Measurements from ENCODE around the gene PTPRQ.

Gene PTPRQ

GRCh38 chr12:80702889-80703805 lies 259.1 kb downstream of the PTPRQ start:
- DNase-seq (ENCODE audit: low read depth in 2 of 2): no peak

- DNase-seq (ENCODE audit: low read depth in 2 of 2): no peak
These were observed 260.4 kb downstream of the PTPRQ start for GRCh38 chr12:80704420-80704819.

- DNase-seq (ENCODE audit: low read depth in 2 of 2): no peak
These were observed 263.2 kb downstream of the PTPRQ start, which contains the start of gene MYF6 for GRCh38 chr12:80707126-80707829. MYF6 (plus strand) TSS chr12:80707634; CDS start chr12:80707720, 86 bp downstream.

- DNase-seq (ENCODE audit: low read depth in 2 of 2): no peak
These were observed 263.8 kb downstream of the PTPRQ start for GRCh38 chr12:80707830-80708258.

GRCh38 chr12:80708259-80708974 lies 264.4 kb downstream of the PTPRQ start:
- DNase-seq (ENCODE audit: low read depth in 2 of 2): no peak

- DNase-seq (ENCODE audit: low read depth in 2 of 2): no peak
These were observed 264.9 kb downstream of the PTPRQ start for GRCh38 chr12:80708975-80709328.

GRCh38 chr12:80709811-80710726 lies 266.0 kb downstream of the PTPRQ start:
- no peak for DNase-seq (ENCODE audit: low read depth in 2 of 2)

GRCh38 chr12:80710727-80711449 lies 266.9 kb downstream of the PTPRQ start:
- DNase-seq (ENCODE audit: low read depth in 2 of 2): no peak

GRCh38 chr12:80711866-80712265 lies 267.8 kb downstream of the PTPRQ start:
- DNase-seq (ENCODE audit: low read depth in 2 of 2): no peak

GRCh38 chr12:80712866-80713265 lies 268.8 kb downstream of the PTPRQ start:
- no peak for DNase-seq (ENCODE audit: low read depth in 2 of 2)

- DNase-seq (ENCODE audit: low read depth in 2 of 2): no peak
These were observed 269.4 kb downstream of the PTPRQ start for GRCh38 chr12:80713419-80713818.

- no peak for DNase-seq (ENCODE audit: low read depth in 2 of 2)
These were observed 270.0 kb downstream of the PTPRQ start for GRCh38 chr12:80714055-80714454.

GRCh38 chr12:80714846-80715245 lies 270.8 kb downstream of the PTPRQ start:
- DNase-seq (ENCODE audit: low read depth in 2 of 2): no peak

GRCh38 chr12:80715713-80716249 lies 271.7 kb downstream of the PTPRQ start:
- DNase-seq (ENCODE audit: low read depth in 2 of 2): no peak

- DNase-seq (ENCODE audit: low read depth in 2 of 2): no peak
These were observed 272.8 kb downstream of the PTPRQ start, which contains the start of gene MYF5 for GRCh38 chr12:80716696-80717469. MYF5 (plus strand) TSS chr12:80716912; CDS start chr12:80717064, 152 bp downstream.

GRCh38 chr12:80717856-80718255 lies 273.8 kb downstream of the PTPRQ start:
- no peak for DNase-seq (ENCODE audit: low read depth in 2 of 2)

GRCh38 chr12:80720516-80720915 lies 276.5 kb downstream of the PTPRQ start:
- no peak for DNase-seq (ENCODE audit: low read depth in 2 of 2)

- no peak for DNase-seq (ENCODE audit: low read depth in 2 of 2)
These were observed 277.3 kb downstream of the PTPRQ start for GRCh38 chr12:80721326-80721725.

Measured in stimulated activated CD4-positive, alpha-beta T cell treated with anti-CD3 and anti-CD28 coated beads, Interleukin-1b, Interleukin-23, amount 100 ng/mL, for 4 hours (primary cell).